K562 (cell line): Measurements from ENCODE around the gene RNF213.

ENCODE experiments used
- EZH2 ChIP-seq: IDR thresholded peaks from 2 replicates; pipeline ENCODE4 v1.6.1; 2012; ENCODE audit warnings: low read depth, mild to moderate bottlenecking, inconsistent platforms, low read length, borderline replicate concordance
- TCF7L2 ChIP-seq: fragments of 150-350 bp; IDR thresholded peaks from 2 replicates; pipeline ENCODE4 v1.6.1; 2016; ENCODE audit warnings: low read depth, mild to moderate bottlenecking, low read length, moderate library complexity
- ZNF121 ChIP-seq: sonication (generic); formaldehyde crosslinking; conservative IDR thresholded peaks from 2 replicates; pipeline ENCODE4 v1.8.0; 2022; ENCODE audit warnings: missing genetic modification reagents
- TF ChIP-seq, protein P1 (sequence below): sonication (generic); formaldehyde crosslinking; IDR thresholded peaks from 2 replicates; pipeline ENCODE4 v1.8.1; 2023; ENCODE audit warnings: mild to moderate bottlenecking, missing genetic modification reagents
- TF ChIP-seq, protein P2 (sequence below): sonication (generic); formaldehyde crosslinking; IDR thresholded peaks from 2 replicates; pipeline ENCODE4 v1.5.0; 2020; ENCODE audit warnings: missing genetic modification reagents

DNA sequence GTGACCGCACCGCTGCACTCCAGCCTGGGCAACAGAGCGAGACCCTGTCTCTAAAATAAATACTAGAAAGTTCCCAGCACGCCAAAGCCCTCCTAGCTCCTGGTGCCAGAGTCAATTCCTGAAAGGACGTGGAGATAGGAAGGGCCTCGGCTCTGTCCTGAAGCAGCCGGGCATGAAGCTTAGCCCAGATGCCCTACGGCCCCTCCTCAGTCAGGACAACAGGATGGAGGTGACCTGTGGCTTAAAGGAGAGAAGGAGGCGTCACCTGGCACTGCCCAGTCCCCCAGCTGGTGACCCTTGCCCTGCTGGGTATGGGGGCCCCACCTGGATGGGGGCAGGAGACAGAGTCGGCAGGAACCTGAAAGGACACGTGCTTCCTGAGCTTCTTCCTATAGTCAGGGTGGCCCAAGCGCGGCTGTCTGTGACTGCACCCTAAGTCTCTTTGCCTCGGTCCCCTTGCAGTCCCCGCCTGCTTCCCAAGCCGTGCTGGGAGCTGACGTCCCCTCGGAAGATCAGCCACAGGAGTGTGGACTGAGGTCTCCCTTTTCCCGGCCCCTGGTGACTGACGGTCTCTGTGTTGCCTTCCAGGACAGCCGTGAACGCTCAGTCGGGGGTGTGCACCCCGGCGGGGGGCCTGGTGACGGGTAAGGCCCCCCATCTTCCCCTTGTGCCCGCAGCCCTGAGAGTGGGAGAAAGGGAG is 14.9 kb upstream of the RNF213 start:
- TF ChIP-seq EZH2 (no peak), TCF7L2 (no peak), ZNF121 (no peak)
- TF ChIP-seq, protein P1, sequence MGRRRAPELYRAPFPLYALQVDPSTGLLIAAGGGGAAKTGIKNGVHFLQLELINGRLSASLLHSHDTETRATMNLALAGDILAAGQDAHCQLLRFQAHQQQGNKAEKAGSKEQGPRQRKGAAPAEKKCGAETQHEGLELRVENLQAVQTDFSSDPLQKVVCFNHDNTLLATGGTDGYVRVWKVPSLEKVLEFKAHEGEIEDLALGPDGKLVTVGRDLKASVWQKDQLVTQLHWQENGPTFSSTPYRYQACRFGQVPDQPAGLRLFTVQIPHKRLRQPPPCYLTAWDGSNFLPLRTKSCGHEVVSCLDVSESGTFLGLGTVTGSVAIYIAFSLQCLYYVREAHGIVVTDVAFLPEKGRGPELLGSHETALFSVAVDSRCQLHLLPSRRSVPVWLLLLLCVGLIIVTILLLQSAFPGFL (CRISPR knock-in tag), result no peak
- TF ChIP-seq, protein P2, sequence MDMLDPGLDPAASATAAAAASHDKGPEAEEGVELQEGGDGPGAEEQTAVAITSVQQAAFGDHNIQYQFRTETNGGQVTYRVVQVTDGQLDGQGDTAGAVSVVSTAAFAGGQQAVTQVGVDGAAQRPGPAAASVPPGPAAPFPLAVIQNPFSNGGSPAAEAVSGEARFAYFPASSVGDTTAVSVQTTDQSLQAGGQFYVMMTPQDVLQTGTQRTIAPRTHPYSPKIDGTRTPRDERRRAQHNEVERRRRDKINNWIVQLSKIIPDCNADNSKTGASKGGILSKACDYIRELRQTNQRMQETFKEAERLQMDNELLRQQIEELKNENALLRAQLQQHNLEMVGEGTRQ (CRISPR knock-in tag), result no peak
